NCI-H226 (cell line): ENCODE data around the gene CLPX.
"Not testable (repeated sequence)": the region's sequence is repeated elsewhere in the genome, so short reads cannot be mapped to it uniquely, and the experiment has no call there.

Source experiments
- DNase-seq: peaks from one replicate; pipeline ENCODE4 v3.0.0-alpha.2; 2015

The CLPX gene

GRCh38 chr15:65204931-65205660, 20.0 kb upstream of the CLPX start:
- DNase-seq: no peak

DNA sequence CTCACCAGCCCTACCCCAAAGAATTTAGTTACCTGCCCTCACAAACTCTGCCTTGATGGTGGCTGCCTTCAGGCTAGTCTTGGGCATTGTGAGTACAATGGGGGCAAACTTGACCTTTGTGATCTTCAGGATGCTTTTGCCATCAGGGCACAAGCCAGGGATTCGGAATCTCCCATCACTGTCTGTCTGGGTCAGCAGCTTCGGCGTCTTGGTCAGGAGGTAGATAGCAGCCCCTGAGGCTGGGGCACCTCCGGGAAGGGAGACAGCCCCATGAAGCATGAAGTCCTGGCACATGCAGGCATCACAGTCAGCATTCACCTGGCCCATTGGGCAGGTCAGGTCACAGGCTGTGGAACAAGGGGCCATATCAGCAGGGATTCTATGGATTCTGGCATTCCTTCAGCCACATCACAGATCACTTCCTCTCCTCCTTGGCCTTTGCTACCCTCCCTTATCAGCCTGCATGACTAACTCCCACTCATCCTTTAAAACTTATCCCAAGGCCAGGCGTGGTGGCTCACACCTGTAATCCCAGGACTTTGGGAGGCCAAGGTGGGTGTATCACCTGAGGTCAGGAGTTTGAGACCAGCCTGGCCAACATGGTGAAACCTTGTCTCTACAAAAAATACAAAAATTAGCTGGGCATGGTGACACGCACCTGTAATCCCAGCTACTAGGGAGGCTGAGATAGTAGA, 19.2 kb upstream of the CLPX start:
- DNase-seq: no peak

GRCh38 chr15:65201918-65202317, 16.8 kb upstream of the CLPX start:
- no peak for DNase-seq

- DNase-seq: no peak
Observed at GRCh38 chr15:65198571-65198970, 13.4 kb upstream of the CLPX start.

GRCh38 chr15:65197337-65197645, 12.1 kb upstream of the CLPX start:
- DNase-seq: no peak

DNA sequence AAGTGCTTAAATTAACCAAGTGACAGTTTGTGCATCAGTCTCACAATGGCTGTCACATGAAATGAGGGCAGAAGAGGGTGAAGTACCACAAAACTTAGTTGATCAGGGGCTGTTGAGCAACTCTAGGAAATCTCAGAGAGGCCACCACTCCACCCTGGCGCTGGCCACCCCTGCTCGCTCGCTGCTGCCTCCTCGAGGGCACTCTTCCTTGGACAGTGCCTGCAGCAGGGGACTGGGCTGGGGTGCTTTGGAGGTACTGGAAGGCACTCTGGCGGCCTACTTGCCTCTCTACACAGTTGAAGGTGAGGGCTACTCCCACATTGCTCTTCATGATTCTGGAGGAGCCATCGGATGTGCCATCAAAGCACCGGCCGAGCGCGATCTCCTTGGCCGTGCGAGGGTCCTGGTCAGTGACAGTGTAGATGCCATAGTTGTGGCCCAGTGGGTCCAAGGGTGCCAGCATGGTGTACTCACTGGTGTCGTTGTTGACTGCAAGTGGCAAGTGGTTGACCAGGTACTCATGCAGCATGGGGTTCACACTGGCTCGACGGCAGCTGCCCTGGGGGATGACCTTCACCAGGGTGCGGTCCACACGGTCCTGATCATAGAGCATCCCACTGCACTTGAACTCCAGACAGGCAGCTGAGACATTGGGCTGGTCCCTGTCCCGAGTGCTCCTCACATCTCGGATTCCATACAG, 11.6 kb upstream of the CLPX start:
- DNase-seq: no peak

GRCh38 chr15:65195548-65195923, 10.4 kb upstream of the CLPX start:
- DNase-seq: no peak

DNA sequence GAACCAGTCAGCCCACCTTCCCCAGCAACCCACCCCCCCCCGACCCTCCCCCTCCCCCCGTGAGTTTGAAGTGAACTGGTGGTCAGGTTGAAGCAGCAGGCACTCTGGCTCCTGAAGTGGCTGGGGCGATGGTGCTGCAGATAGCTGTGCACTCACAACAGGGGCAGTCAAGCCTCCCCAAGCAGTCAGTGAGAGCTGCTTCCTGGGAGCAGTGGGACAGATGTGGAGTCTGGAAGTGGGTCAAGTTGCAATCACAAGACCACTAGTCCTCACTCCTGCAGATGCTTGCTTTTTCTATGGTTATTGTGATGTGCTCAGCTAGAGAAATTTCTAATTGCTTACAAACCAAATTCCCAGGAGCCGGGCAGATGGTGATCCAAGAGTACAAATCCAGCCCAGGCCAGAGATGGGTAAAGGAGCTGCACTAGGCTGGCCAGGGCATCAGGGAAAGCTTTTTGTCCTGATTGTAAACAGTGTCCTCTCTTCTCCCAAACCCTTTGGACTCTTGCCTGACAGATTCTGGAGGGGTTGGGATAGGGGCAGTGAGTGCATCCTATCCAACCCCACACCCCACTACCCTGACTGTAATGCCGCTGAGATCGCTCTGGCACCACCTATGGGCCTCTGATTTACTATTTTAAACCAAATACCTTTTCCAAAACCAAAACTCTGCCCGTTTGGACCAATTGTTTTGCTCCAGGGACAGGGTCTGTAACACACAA, 9.8 kb upstream of the CLPX start:
- DNase-seq: no peak

GRCh38 chr15:65192016-65192415, 6.9 kb upstream of the CLPX start:
- peak; percentile 25 for DNase-seq

- DNase-seq: peak; percentile 33
Observed at GRCh38 chr15:65189102-65189740, 4.1 kb upstream of the CLPX start.

DNA sequence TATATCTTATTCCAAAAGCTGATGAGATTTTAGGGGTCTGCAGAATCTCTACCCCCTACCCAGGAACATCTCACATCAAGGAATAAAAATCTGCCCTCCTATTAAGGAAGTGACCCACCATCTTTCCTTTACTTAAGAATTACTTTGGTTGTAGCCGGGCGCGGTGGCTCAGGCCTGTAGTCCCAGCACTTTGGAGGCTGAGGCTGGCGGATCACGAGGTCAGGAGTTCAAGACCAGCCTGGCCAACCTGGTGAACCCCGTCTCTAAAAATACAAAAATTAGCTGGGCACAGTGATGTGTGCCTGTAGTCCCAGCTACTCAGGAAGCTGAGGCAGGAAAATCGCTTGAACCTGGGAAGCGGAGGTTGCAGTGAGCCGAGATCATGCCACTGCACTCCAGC, 3.3 kb upstream of the CLPX start:
- not testable (repeated sequence) for DNase-seq

- DNase-seq: peak; percentile 16
Observed at GRCh38 chr15:65184305-65184867, 756 bp downstream of the CLPX start.

GRCh38 chr15:65183865-65184159, 1.3 kb downstream of the CLPX start:
- no peak for DNase-seq

DNA sequence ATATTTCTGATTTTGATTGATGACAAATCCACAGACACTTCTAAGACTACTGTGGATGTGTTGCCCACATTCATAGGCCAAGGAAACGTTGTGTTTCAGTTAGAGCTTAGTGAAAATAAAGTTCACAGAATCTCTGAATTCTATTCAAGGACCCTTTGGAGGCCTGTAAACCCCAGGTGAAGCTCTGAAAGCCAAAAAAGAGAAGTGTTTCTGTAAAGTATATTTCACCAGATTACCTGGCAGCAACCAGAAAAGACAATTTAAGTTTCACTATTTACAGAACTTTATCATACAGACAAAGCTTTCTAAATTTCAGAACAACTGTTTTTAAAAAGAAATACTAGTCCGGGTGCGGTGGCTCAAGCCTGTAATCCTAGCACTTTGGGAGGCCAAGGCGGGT, 2.6 kb downstream of the CLPX start:
- no peak for DNase-seq

GRCh38 chr15:65181582-65182353, 3.4 kb downstream of the CLPX start:
- DNase-seq: not testable (repeated sequence)

- DNase-seq: no peak
Observed at GRCh38 chr15:65180167-65180566, 5.0 kb downstream of the CLPX start.

DNA sequence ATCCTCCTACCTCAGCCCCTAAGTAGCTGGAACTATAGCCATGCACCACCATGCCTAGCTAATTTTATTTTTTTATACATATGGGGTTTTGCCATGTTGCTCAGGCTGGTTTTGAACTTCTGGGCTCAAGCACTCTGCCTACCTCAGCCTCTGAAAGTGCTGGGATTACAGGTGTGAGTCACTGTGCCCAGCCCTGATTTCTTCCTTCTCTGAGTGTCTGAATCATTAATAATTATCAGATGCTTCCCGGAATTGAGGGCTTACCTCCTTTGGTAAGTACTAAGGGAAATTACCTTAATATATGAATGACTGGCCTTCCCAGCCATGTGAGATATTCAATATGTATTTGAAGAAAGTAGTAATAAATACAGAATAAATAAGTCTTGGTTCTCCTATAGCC, 7.2 kb downstream of the CLPX start:
- peak; percentile 56 for DNase-seq

DNA sequence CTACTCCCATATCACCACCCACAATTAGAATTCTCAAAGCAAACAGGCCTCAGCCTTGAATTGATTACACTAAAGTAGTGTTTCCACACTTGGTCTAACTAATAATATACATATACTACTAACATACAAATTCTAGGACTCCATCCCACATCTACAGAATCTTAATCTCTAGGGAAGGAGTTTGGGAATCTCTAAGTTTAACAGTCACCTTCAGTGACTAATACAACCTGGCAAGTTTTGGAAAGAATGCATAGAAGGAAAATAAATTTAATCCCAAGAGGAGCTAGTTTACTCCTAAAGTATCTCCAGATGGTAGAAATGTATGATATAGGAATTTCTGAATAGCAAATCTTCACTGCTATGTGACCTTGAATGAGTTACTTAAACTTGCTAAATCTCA, 9.1 kb downstream of the CLPX start:
- DNase-seq: no peak

GRCh38 chr15:65175511-65175910, 9.6 kb downstream of the CLPX start:
- DNase-seq: no peak

DNA sequence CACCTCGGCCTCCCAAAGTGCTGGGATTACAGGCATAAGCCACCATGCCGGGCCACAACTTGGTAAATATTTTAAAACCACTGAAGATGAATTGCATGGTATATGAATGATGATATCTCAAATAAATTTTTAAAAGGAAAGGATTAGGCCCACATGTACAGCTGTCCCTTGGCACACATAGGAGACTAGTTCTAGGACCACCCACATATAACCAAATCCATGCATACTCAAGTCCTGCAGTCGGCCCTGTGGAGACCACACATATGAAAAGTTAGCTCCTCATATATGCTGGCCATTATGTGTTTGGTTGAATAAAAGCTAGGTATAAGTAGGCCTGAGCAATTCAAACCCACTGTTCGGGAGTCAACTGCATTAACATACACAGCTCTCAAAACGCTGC, 10.6 kb downstream of the CLPX start:
- DNase-seq: no peak

- no peak for DNase-seq
Observed at GRCh38 chr15:65172531-65172930, 12.6 kb downstream of the CLPX start.

GRCh38 chr15:65171428-65171827, 13.7 kb downstream of the CLPX start:
- no peak for DNase-seq
